ENCODE results near the gene GREB1.

The GREB1 gene

GRCh38 chr2:11508279-11508678 is 25.6 kb upstream of the GREB1 start:
- Histone ChIP-seq H3K9me2 (replicated peaks; ENCODE audit: insufficient read depth, low read length) (no peaks in the 10 kb centered on the region), H4K20me1 (ENCODE audit: low read depth, low read length) (no peaks in the 10 kb centered on the region), H3K9me3 (ENCODE audit: insufficient read depth, low read length) (no peaks in the 10 kb centered on the region), H3K4me3 (ENCODE audit: insufficient read depth, low read length, poor library complexity, severe bottlenecking) (no peak overlapping the region), H3K9ac (ENCODE audit: low read length) (no peak overlapping the region), H3K27ac (ENCODE audit: low read depth, low read length) (no peak overlapping the region), H3F3A (ENCODE audit: insufficient read depth) (no peaks in the 10 kb centered on the region), H3K36me3 (ENCODE audit: low read length) (no peaks in the 10 kb centered on the region), H3K27me3 (ENCODE audit: low read length) (no peaks in the 10 kb centered on the region), H3K4me2 (ENCODE audit: low read depth, low read length, poor library complexity, severe bottlenecking) (no peak overlapping the region), H2AFZ (ENCODE audit: low read depth, low read length, severe bottlenecking) (no peak overlapping the region), H3K79me2 (ENCODE audit: insufficient read depth, low read length) (no peaks in the 10 kb centered on the region)
- TF ChIP-seq CTCF (IDR thresholded peaks at IDR 0.05; ENCODE audit: insufficient read depth, low read length, poor library complexity, severe bottlenecking) = no peak
- TF ChIP-seq EZH2phosphoT487 (conservative IDR thresholded peaks at IDR 0.05; ENCODE audit: low read length) = no peak

GRCh38 chr2:11509657-11510360 is 24.0 kb upstream of the GREB1 start:
- no peaks in the 10 kb centered on the region for H3K79me2 ChIP-seq (ENCODE audit: insufficient read depth, low read length)
- H3K27me3 ChIP-seq (ENCODE audit: low read length) = no peaks in the 10 kb centered on the region
- no peak overlapping the region for H3K27ac ChIP-seq (ENCODE audit: low read depth, low read length)
- no peak overlapping the region for H3K9ac ChIP-seq (ENCODE audit: low read length)
- H3K4me2 ChIP-seq (ENCODE audit: low read depth, low read length, poor library complexity, severe bottlenecking) = no peak overlapping the region
- H3K4me3 ChIP-seq (ENCODE audit: insufficient read depth, low read length, poor library complexity, severe bottlenecking) = no peak overlapping the region
- no peaks in the 10 kb centered on the region for H3F3A ChIP-seq (ENCODE audit: insufficient read depth)
- H2AFZ ChIP-seq (ENCODE audit: low read depth, low read length, severe bottlenecking) = no peak overlapping the region
- TF ChIP-seq EZH2phosphoT487 (conservative IDR thresholded peaks at IDR 0.05; ENCODE audit: low read length) (no peak), CTCF (IDR thresholded peaks at IDR 0.05; ENCODE audit: insufficient read depth, low read length, poor library complexity, severe bottlenecking) (no peak)
- H3K9me3 ChIP-seq (ENCODE audit: insufficient read depth, low read length) = no peaks in the 10 kb centered on the region
- no peaks in the 10 kb centered on the region for H4K20me1 ChIP-seq (ENCODE audit: low read depth, low read length)
- H3K9me2 ChIP-seq (replicated peaks; ENCODE audit: insufficient read depth, low read length) = no peaks in the 10 kb centered on the region
- no peaks in the 10 kb centered on the region for H3K36me3 ChIP-seq (ENCODE audit: low read length)

- Histone ChIP-seq H3K36me3 (ENCODE audit: low read length) (no peaks in the 10 kb centered on the region), H3K79me2 (ENCODE audit: insufficient read depth, low read length) (no peaks in the 10 kb centered on the region), H3K27me3 (ENCODE audit: low read length) (no peaks in the 10 kb centered on the region), H3K9me3 (ENCODE audit: insufficient read depth, low read length) (no peaks in the 10 kb centered on the region), H3K4me3 (ENCODE audit: insufficient read depth, low read length, poor library complexity, severe bottlenecking) (no peak overlapping the region), H3F3A (ENCODE audit: insufficient read depth) (no peaks in the 10 kb centered on the region), H4K20me1 (ENCODE audit: low read depth, low read length) (no peaks in the 10 kb centered on the region), H3K9ac (ENCODE audit: low read length) (no peak overlapping the region), H3K4me2 (ENCODE audit: low read depth, low read length, poor library complexity, severe bottlenecking) (no peak overlapping the region), H3K9me2 (replicated peaks; ENCODE audit: insufficient read depth, low read length) (no peaks in the 10 kb centered on the region), H2AFZ (ENCODE audit: low read depth, low read length, severe bottlenecking) (no peak overlapping the region), H3K27ac (ENCODE audit: low read depth, low read length) (no peak overlapping the region)
- TF ChIP-seq EZH2phosphoT487 (conservative IDR thresholded peaks at IDR 0.05; ENCODE audit: low read length) (no peak), CTCF (IDR thresholded peaks at IDR 0.05; ENCODE audit: insufficient read depth, low read length, poor library complexity, severe bottlenecking) (no peak)
Observed at GRCh38 chr2:11512431-11512830, 21.4 kb upstream of the GREB1 start.
